Mesothelial cell of epicardium (in vitro differentiated cells): ENCODE data around the gene GPR149. TPM values are rescaled to one million over a fixed set of nuclear protein-coding genes. Genes with fewer than 3 reads are reported as not detected.
A peak's percentile ranks its signal among the peaks of the same experiment; 100 is the strongest.

Experiments used
- DNase-seq, 2 experiments: peaks; one replicate each; pipeline ENCODE4 v3.0.0; 2021; ENCODE audit warnings: low spot score in 2 of 2; ENCODE audit not compliant: unreplicated experiment in 2 of 2
- H3K27ac Mint-ChIP-seq: 2 replicates; pipeline ENCODE4 v1.8.0; 2021; ENCODE audit warnings: mixed read lengths
- H3K27me3 Mint-ChIP-seq: 2 replicates; pipeline ENCODE4 v1.8.0; 2021; ENCODE audit warnings: low read depth, mixed read lengths
- H3K36me3 Mint-ChIP-seq: 2 replicates; pipeline ENCODE4 v1.8.0; 2021; ENCODE audit warnings: mixed read lengths
- H3K4me1 Mint-ChIP-seq: 2 replicates; pipeline ENCODE4 v1.8.0; 2021; ENCODE audit warnings: mixed read lengths
- H3K4me3 Mint-ChIP-seq: 2 replicates; pipeline ENCODE4 v1.8.0; 2021; ENCODE audit warnings: mild to moderate bottlenecking, moderate library complexity, mixed read lengths
- H3K9me3 Mint-ChIP-seq: 2 replicates; pipeline ENCODE4 v1.8.0; 2021; ENCODE audit warnings: mixed read lengths
- CTCF ChIP-seq: fragments of 200-600 bp; sonication (generic); IDR thresholded peaks from one replicate; pipeline ENCODE4 v1.5.0; 2021; ENCODE audit warnings: antibody characterized with exemption; ENCODE audit not compliant: unreplicated experiment
- total RNA-seq: library from RNA; stranded (reverse); gene quantifications from 3 replicates; pipeline ENCODE4 v1.2.1, GENCODE V29; 2021

The GPR149 gene
- total RNA-seq, 1 donor from 2014 or later = not detected

- Mint-ChIP-seq H3K9me3 (no peaks in the 10 kb centered on the region), H3K4me1 (no peaks in the 10 kb centered on the region)
- TF ChIP-seq CTCF = no peak
These were observed 91.4 kb downstream of the GPR149 start for GRCh38 chr3:154338570-154338969.

GRCh38 chr3:154338008-154338407 is 92.0 kb downstream of the GPR149 start:
- DNase-seq = no peak
- Mint-ChIP-seq H3K4me3 (no peak overlapping the region), H3K4me1 (no peaks in the 10 kb centered on the region), H3K27me3 (no peaks in the 10 kb centered on the region), H3K27ac (no peak overlapping the region), H3K9me3 (no peaks in the 10 kb centered on the region), H3K36me3 (no peaks in the 10 kb centered on the region)
- no peak for TF ChIP-seq CTCF

More at GRCh38 chr3:154338570-154338969, 91.4 kb downstream of the GPR149 start:
- Mint-ChIP-seq H3K27me3 (no peaks in the 10 kb centered on the region), H3K4me3 (no peak overlapping the region), H3K27ac (no peak overlapping the region), H3K36me3 (no peaks in the 10 kb centered on the region)
- DNase-seq = no peak

GRCh38 chr3:154334973-154335420 is 95.0 kb downstream of the GPR149 start:
- no peak for DNase-seq
- peak; percentile 73 for TF ChIP-seq CTCF
- H3K4me1 Mint-ChIP-seq = no peaks in the 10 kb centered on the region
- H3K9me3 Mint-ChIP-seq = no peaks in the 10 kb centered on the region
- H3K36me3 Mint-ChIP-seq = no peaks in the 10 kb centered on the region
- no peaks in the 10 kb centered on the region for H3K27me3 Mint-ChIP-seq
- no peak overlapping the region for H3K4me3 Mint-ChIP-seq
- H3K27ac Mint-ChIP-seq = no peak overlapping the region

GRCh38 chr3:154327871-154328270 is 102.1 kb downstream of the GPR149 start:
- Mint-ChIP-seq H3K27me3 (no peaks in the 10 kb centered on the region), H3K4me3 (no peak overlapping the region), H3K9me3 (no peaks in the 10 kb centered on the region), H3K27ac (no peak overlapping the region), H3K36me3 (no peaks in the 10 kb centered on the region), H3K4me1 (peaks cover 3% of the 10 kb centered on the region)
- no peak for TF ChIP-seq CTCF
- no peak for DNase-seq

DNA sequence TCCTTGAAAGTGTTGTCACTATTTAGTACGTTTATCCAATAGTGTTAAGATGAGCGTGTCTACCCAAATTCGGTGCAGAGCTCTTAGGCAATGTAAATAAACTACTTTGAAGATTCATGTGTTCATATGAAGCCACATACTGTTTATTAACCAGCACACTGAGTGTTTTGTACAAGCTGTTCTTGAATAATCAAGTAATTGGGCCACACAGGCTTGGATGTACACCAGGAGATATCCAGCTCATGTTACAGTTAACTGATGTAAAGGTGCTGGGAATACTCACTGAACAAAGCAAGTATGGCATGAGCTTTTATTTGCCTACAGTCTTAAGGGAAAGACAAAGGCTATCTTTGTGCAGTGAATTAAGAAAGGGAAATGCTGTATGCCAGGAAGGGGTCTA is 105.1 kb downstream of the GPR149 start:
- H3K36me3 Mint-ChIP-seq = peaks cover 5% of the 10 kb centered on the region
- peaks cover 17% of the 10 kb centered on the region for H3K4me1 Mint-ChIP-seq
- DNase-seq = no peak
- H3K27me3 Mint-ChIP-seq = no peaks in the 10 kb centered on the region
- peak overlapping the region; percentile 90 for H3K4me3 Mint-ChIP-seq
- H3K9me3 Mint-ChIP-seq = no peaks in the 10 kb centered on the region
- TF ChIP-seq CTCF = no peak
- H3K27ac Mint-ChIP-seq = peak overlapping the region; percentile 98
